HG03521 (cell line): Measurements from ENCODE around the gene F2RL3.

ENCODE experiments used
- ATAC-seq: cut with Tn5 transposase; IDR thresholded peaks from one replicate; pipeline ENCODE4 v1.9.1; 2021; ENCODE audit warnings: mild to moderate bottlenecking, moderate library complexity; ENCODE audit not compliant: unreplicated experiment

Gene F2RL3

GRCh38 chr19:16892868-16893685 lies 4.3 kb downstream of the F2RL3 start:
- no peak for ATAC-seq

GRCh38 chr19:16893686-16893989 lies 4.8 kb downstream of the F2RL3 start:
- no peak for ATAC-seq

- ATAC-seq: no peak
Measured at GRCh38 chr19:16894080-16894479, 5.3 kb downstream of the F2RL3 start.

- ATAC-seq: no peak
Measured at GRCh38 chr19:16895467-16896145, 6.8 kb downstream of the F2RL3 start.

- peak; percentile 25 for ATAC-seq
Measured at GRCh38 chr19:16896146-16897028, 7.6 kb downstream of the F2RL3 start.

GRCh38 chr19:16897029-16897855 lies 8.4 kb downstream of the F2RL3 start:
- ATAC-seq: peak; percentile 47

GRCh38 chr19:16897856-16898161 lies 9.0 kb downstream of the F2RL3 start:
- no peak for ATAC-seq

GRCh38 chr19:16898361-16899015 lies 9.7 kb downstream of the F2RL3 start:
- ATAC-seq: no peak

- no peak for ATAC-seq
Measured at GRCh38 chr19:16899566-16900075, 10.8 kb downstream of the F2RL3 start.

GRCh38 chr19:16901491-16902175 lies 12.8 kb downstream of the F2RL3 start:
- ATAC-seq: no peak

- no peak for ATAC-seq
Measured at GRCh38 chr19:16902545-16902944, 13.7 kb downstream of the F2RL3 start.

GRCh38 chr19:16903347-16903746 lies 14.5 kb downstream of the F2RL3 start:
- no peak for ATAC-seq

GRCh38 chr19:16904599-16904998 lies 15.8 kb downstream of the F2RL3 start:
- ATAC-seq: no peak

GRCh38 chr19:16908759-16909158 lies 20.0 kb downstream of the F2RL3 start:
- no peak for ATAC-seq

- no peak for ATAC-seq
Measured at GRCh38 chr19:16911046-16911445, 22.2 kb downstream of the F2RL3 start.

- no peak for ATAC-seq
Measured at GRCh38 chr19:16912780-16913179, 24.0 kb downstream of the F2RL3 start.

GRCh38 chr19:16914421-16914820 lies 25.6 kb downstream of the F2RL3 start:
- ATAC-seq: no peak

- no peak for ATAC-seq
Measured at GRCh38 chr19:16915135-16915534, 26.3 kb downstream of the F2RL3 start.

GRCh38 chr19:16915734-16916133 lies 26.9 kb downstream of the F2RL3 start:
- no peak for ATAC-seq

GRCh38 chr19:16917401-16917800 lies 28.6 kb downstream of the F2RL3 start:
- no peak for ATAC-seq
